Measurements from ENCODE around the gene SLC1A7. TPM values are rescaled to one million over a fixed set of nuclear protein-coding genes. Genes with fewer than 3 reads are reported as not detected.

The SLC1A7 gene
- total RNA-seq, 1 donor from 2014 or later: not detected

DNA sequence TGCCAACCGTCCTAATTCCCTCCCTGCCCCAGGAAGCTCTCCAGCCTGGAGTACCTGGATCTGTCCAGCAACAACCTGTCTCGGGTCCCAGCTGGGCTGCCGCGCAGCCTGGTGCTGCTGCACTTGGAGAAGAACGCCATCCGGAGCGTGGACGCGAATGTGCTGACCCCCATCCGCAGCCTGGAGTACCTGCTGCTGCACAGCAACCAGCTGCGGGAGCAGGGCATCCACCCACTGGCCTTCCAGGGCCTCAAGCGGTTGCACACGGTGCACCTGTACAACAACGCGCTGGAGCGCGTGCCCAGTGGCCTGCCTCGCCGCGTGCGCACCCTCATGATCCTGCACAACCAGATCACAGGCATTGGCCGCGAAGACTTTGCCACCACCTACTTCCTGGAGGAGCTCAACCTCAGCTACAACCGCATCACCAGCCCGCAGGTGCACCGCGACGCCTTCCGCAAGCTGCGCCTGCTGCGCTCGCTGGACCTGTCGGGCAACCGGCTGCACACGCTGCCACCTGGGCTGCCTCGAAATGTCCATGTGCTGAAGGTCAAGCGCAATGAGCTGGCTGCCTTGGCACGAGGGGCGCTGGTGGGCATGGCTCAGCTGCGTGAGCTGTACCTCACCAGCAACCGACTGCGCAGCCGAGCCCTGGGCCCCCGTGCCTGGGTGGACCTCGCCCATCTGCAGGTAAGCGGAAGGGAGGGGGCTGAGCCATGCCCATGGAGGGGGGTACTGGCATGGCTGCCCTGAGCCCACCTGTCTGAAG is 63.9 kb downstream of the SLC1A7 start:
- DNase-seq (ENCODE audit: low spot score in 2 of 2): no peak
- no peak for FAIRE-seq

DNA sequence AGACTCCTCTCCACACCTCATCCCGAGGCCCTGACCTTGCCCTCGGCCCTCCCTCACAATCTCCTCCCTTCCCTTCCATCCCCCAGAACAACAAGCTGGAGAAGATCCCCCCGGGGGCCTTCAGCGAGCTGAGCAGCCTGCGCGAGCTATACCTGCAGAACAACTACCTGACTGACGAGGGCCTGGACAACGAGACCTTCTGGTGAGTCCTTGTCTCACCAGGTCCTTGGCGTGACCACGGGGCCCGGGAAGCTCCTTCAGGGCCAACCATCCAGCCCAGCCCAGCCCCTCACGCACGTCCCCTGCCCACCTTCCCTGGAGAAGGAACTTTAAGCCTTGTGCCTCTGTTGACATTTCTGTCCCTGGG is 64.9 kb downstream of the SLC1A7 start:
- DNase-seq (ENCODE audit: low spot score in 2 of 2) (no peak), FAIRE-seq (no peak)

GRCh38 chr1:53076721-53077598 is 65.5 kb downstream of the SLC1A7 start:
- no peak for DNase-seq (ENCODE audit: low spot score in 2 of 2)
- FAIRE-seq: no peak

- FAIRE-seq (no peak), DNase-seq (ENCODE audit: low spot score in 2 of 2) (no peak)
Measured at GRCh38 chr1:53076165-53076564, 66.3 kb downstream of the SLC1A7 start.

DNA sequence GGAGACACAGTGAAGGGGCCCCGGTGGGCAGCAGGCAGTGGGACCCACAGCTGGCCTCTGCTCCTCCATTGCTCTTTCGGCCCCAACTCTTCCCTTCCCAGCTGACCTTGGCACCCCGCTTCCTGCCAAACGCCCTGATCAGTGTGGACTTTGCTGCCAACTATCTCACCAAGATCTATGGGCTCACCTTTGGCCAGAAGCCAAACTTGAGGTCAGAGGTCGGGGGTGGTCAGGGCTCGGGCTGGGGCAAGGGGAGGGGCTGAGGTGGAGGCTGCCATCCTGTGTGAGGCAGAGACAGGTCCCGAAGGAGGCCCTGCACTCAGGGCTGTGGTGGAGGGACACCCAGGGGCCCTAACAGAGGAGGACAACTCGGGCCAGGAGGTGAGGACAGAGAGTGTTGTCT is 66.7 kb downstream of the SLC1A7 start:
- DNase-seq (ENCODE audit: low spot score in 2 of 2) (no peak), FAIRE-seq (no peak)

DNA sequence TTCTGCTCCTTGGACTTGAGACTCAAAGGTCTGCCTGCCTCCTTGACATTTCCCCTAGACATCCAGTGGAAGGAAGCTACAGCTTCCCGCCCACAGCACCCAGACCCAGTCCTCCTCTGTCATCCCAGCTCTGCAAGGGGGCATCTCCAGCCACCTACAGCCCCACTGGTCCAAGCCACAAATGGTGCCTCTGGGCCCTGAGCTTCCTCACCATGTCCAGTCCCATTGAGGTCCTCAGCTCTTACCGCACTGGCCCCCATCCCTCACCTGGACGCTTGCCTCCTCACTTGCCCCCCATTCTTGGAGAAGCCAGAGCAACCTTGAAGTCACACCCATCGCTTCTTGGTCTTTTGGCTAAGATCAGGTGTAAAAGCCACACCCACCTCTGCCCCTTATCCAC is 67.2 kb downstream of the SLC1A7 start:
- DNase-seq (ENCODE audit: low spot score in 2 of 2) (no peak), FAIRE-seq (no peak)

- DNase-seq (ENCODE audit: low spot score in 2 of 2) (no peak), FAIRE-seq (no peak)
Measured at GRCh38 chr1:53074313-53075154, 67.9 kb downstream of the SLC1A7 start.

- FAIRE-seq (no peak), DNase-seq (ENCODE audit: low spot score in 2 of 2) (no peak)
Measured at GRCh38 chr1:53073868-53074311, 68.5 kb downstream of the SLC1A7 start.

DNA sequence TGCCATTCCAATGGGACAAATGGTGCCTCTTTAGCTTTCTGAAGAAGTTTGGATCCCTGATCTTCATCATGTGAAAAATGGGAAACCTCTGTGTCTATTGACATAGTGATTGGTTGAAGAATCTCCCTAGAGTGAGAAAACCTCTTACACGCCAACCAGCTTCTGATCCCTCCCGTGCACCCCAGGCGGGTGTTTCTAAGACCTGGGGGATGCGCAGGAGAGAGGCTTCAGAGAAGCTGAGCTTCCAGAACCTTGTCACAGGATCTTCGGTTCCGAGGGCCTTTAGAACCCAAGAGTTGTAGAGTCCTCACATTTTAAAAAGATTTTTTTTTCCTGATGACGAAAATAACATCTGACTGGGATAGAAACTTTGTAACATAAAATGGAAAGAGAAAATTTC is 69.2 kb downstream of the SLC1A7 start:
- FAIRE-seq (no peak), DNase-seq (ENCODE audit: low spot score in 2 of 2) (no peak)

DNA sequence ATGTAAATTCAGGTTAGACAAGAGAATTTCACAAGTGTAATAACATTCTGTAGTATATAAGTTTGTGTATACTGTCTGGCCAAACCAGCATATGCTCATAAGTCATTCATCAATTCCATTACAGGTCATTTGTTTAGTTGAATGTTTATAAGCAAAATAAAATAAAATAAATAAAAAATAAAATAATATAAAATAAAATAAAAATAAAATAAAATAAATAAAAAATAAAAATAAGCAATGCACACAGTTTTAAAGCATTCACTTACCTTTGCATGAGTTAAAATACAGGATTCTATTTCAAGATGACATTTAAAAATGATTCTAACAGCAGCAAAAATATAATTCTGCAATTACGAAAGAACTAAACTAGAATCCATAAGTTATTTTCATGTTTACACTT is 70.5 kb downstream of the SLC1A7 start:
- DNase-seq (ENCODE audit: low spot score in 2 of 2): no peak

GRCh38 chr1:53071167-53071865 is 71.1 kb downstream of the SLC1A7 start:
- DNase-seq (ENCODE audit: low spot score in 2 of 2): no peak

More for the DNA sequence above, 70.5 kb downstream of the SLC1A7 start:
- FAIRE-seq: peak; percentile 85

DNA sequence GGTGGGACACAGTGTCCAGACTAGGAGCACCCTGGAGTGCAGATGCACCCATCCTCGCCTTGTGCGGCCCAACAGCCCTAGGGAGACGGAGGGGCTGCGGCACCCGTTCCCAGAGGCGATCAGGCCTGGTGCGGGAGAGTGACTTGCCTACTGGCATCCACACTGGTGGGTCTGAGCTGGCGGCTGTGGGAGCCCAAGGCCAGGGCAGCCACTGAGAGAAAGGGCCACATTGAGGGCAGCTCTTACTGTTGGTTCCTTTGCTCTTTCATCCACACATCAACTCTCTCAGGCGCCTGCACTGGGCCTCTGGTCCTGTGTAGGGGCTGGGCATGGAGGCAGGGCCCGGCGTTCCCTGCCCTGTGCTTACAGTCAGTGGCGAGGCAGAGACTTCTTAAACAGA is 71.8 kb downstream of the SLC1A7 start:
- DNase-seq (ENCODE audit: low spot score in 2 of 2): no peak
- no peak for FAIRE-seq

More at GRCh38 chr1:53071167-53071865, 71.1 kb downstream of the SLC1A7 start:
- FAIRE-seq: no peak

DNA sequence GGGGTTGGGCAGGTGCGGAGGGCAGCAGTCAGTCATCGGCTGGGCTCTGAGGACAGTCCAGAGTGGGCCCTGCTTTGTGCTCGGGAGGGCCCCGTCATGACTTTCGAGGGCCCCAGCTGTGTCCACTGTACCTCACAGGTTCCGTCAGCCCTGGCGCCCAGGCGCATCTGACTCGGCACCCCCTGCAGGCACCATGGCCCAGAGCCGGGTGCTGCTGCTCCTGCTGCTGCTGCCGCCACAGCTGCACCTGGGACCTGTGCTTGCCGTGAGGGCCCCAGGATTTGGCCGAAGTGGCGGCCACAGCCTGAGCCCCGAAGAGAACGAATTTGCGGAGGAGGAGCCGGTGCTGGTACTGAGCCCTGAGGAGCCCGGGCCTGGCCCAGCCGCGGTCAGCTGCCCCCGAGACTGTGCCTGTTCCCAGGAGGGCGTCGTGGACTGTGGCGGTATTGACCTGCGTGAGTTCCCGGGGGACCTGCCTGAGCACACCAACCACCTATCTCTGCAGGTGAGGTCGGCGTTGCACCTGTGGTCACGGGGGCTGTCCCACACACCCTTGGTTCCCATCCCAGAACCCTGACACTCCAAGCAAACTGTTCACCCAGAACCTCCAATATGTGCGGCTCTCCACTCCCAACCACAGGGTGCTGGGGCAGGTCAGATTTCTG is 72.6 kb downstream of the SLC1A7 start:
- no peak for FAIRE-seq
- DNase-seq (ENCODE audit: low spot score in 2 of 2): no peak

GRCh38 chr1:53069265-53069662 is 73.2 kb downstream of the SLC1A7 start:
- no peak for FAIRE-seq
- DNase-seq (ENCODE audit: low spot score in 2 of 2): no peak

DNA sequence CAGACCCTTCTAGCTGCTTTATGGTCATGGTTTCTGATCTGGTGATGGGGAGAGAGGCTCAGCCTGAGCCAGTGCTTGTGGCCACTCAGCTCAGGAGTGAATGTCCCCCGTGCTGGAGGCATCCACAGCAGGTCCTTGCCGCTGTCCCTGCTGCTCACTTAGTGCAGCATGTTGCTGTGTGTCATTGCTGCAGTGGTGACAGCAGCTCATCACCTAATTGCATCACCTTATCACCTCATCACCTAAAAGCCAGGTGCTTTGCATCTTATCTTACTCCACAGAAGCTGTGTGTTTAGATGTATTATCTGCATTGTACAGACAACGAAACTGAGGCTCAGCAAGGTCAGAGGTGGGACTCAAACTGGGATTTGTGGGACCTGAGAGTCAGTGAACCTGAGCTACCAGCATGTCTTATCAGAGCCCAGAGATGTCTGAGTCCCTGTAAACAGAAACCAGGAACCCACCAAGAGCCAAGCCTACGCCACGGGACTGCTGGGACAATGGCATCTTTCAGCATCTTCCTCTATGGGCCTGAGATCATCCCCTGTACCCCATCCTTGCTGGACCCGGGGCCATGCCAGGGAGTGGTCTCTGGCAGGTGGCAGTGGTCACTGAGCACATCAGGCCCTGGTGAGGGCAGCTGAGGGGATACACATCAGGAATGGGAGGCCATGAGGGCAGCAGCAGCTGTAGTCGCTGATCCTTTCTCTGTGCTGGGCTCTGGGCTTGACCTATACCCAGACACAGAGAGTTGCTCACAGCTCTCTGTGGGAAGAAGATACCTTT is 73.9 kb downstream of the SLC1A7 start:
- FAIRE-seq (no peak), DNase-seq (ENCODE audit: low spot score in 2 of 2) (no peak)

DNA sequence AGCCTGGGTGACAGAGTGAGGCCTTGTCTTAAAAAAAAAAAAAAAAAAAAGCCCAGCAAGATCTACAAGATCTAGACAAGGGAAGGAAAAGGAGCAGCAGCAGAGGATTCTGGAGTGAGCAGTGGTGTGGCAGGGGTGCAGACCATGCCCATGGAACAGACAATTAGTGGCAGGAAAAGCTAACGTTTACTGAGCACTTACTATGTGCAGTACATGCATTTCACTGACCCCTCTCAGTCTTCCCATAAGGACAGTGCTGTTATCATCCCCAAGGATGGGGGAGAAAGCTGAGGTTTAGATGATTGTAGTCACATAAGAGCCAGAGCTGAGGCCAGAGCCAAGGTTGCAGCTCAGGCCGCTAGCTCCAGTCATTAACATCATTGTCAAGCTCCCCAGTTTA is 74.6 kb downstream of the SLC1A7 start:
- FAIRE-seq: no peak
- DNase-seq (ENCODE audit: low spot score in 2 of 2): no peak

DNA sequence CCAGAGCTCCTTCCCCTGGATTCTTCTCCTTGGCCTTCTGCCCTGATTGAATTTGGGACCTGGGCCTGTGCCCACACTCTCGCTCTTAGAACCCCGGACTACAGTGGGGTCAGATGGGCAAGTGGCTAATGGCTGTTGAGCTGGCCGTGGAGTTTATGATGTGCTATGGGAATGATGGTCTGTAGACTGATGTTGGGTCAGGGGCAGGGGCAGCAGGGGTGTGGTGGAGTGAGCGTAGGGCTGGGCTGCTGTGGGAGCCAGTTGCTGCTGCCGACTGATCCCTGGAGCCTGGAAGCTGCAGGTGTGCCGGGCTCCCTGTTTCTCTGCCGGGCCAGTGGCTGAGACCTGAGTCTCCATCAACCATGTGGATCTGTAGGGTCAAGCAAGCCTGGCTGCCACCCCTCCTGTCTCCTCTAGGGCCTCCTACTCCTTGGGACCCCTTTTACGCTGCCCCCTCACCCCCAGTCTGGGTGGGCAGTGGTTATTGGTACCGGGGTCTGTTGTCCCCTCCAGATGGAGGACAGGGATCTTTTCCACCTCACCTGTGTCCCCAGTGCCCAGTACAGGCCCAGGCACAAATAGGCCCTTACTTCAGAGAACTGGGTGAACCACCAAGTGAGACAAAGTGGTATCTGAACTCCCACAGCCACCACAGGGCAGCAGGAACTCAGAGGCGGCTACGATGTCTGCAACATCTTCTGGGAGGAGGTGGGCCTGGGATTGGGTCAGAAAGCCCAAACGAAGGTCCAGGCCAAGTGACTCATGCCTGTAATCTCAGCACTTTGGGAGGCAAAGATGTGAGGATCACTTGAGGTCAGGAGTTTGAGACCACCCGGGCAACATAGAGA is 75.3 kb downstream of the SLC1A7 start:
- DNase-seq (ENCODE audit: low spot score in 2 of 2): no peak
- no peak for FAIRE-seq

DNA sequence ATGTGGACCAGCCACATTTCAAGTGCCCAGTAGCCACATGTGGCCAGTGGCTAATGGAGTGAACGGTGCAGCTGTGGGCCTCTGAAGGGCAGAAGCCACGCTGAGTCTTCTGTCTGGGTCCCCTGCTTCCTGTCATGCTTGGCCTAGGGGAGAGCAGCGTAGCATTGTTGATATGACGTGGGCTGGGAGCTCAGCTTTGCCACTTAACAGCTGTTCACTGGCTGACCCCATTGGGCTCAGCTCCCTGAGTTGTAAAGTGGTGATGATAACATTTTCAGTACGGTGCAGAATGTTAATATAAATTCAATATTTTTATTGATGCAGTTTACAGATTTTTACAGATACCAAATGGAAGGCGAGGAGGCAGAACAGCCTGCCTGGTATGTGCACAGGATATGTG is 76.0 kb downstream of the SLC1A7 start:
- no peak for DNase-seq (ENCODE audit: low spot score in 2 of 2)
- no peak for FAIRE-seq
